Endodermal cell (in vitro differentiated cells): ENCODE measurements around the gene ABCC10. TPM values are rescaled to one million over a fixed set of nuclear protein-coding genes. Genes with fewer than 3 reads are reported as not detected.

ENCODE experiments used
- DNase-seq: peaks from one replicate; pipeline ENCODE4 v3.0.0-alpha.2; 2017
- H3K27ac ChIP-seq: 2 replicates; pipeline ENCODE4 v1.5.1; 2013; ENCODE audit warnings: mild to moderate bottlenecking, low read depth, low read length, moderate library complexity
- H3K27me3 ChIP-seq: 2 replicates; pipeline ENCODE4 v1.6.1; 2013; ENCODE audit warnings: mild to moderate bottlenecking, low read length, moderate library complexity; ENCODE audit not compliant: insufficient read depth, control insufficient read depth, poor library complexity, severe bottlenecking
- H3K36me3 ChIP-seq: 2 replicates; pipeline ENCODE4 v1.7.0; 2013; ENCODE audit warnings: mild to moderate bottlenecking, low read length, moderate library complexity; ENCODE audit not compliant: control insufficient read depth, insufficient read depth
- H3K4me1 ChIP-seq: one replicate; pipeline ENCODE4 v1.7.0; 2013; ENCODE audit warnings: low read length; ENCODE audit not compliant: control insufficient read depth, insufficient read depth
- H3K4me3 ChIP-seq: 2 replicates; pipeline ENCODE4 v1.5.1; 2013; ENCODE audit warnings: mild to moderate bottlenecking, low read length, moderate library complexity
- H3K9ac ChIP-seq: 2 replicates; pipeline ENCODE4 v1.6.1; 2013; ENCODE audit warnings: mild to moderate bottlenecking, low read length, moderate library complexity; ENCODE audit not compliant: poor library complexity, severe bottlenecking; ENCODE audit errors: extremely low read depth
- H3K9me3 ChIP-seq: 2 replicates; pipeline ENCODE4 v1.6.1; 2013; ENCODE audit warnings: mild to moderate bottlenecking, low read length, moderate library complexity; ENCODE audit not compliant: control insufficient read depth
- H3K27ac Mint-ChIP-seq: 2 replicates; pipeline ENCODE4 v1.8.0; 2020; ENCODE audit warnings: mixed read lengths
- H3K27me3 Mint-ChIP-seq: 2 replicates; pipeline ENCODE4 v1.8.0; 2021; ENCODE audit warnings: mild to moderate bottlenecking, mixed read lengths; ENCODE audit not compliant: insufficient read depth
- H3K36me3 Mint-ChIP-seq: 2 replicates; pipeline ENCODE4 v1.8.0; 2020; ENCODE audit warnings: low read depth, mixed read lengths
- H3K4me1 Mint-ChIP-seq: 2 replicates; pipeline ENCODE4 v1.8.0; 2020; ENCODE audit warnings: mixed read lengths
- H3K4me3 Mint-ChIP-seq: 2 replicates; pipeline ENCODE4 v1.8.0; 2020; ENCODE audit warnings: mild to moderate bottlenecking, moderate library complexity, mixed read lengths
- H3K9me3 Mint-ChIP-seq: 2 replicates; pipeline ENCODE4 v1.8.0; 2020; ENCODE audit warnings: mild to moderate bottlenecking, mixed read lengths
- CTCF ChIP-seq: fragments of 200-600 bp; sonication (generic); conservative IDR thresholded peaks from 2 replicates; pipeline ENCODE4 v1.5.0; 2021; ENCODE audit warnings: antibody characterized with exemption, mild to moderate bottlenecking
- WGBS, 2 experiments: methylation state at CpG; one replicate each; pipeline versions ENCODE4 v1.1.5 to v1.1.7; 2013; ENCODE audit warnings: missing lambda C conversion rate in 2 of 2, mixed read lengths in 1 of 2; ENCODE audit not compliant: insufficient coverage in 1 of 2, insufficient read length in 1 of 2; 5-methylcytosine and 5-hydroxymethylcytosine counted together
- total RNA-seq, 2 donors: library from RNA; stranded (reverse); fragmentation: NEBNext Ultra II Directional in 1 of 2; extraction: Animal tissue kit (Norgen Biotek cat#: 25700) in 1 of 2; gene quantifications; 2 replicates in 1 of 2; 3 replicates in 1 of 2; pipeline ENCODE4 v1.2.1, GENCODE V29; 2021

Gene ABCC10
- total RNA-seq, 2 donors from 2014 or later: 34.1 to 44.8 TPM

- Mint-ChIP-seq H3K27me3 (no peaks in the 10 kb centered on the region), H3K36me3 (peaks cover 28% of the 10 kb centered on the region), H3K4me1 (no peaks in the 10 kb centered on the region), H3K27ac (no peak overlapping the region), H3K4me3 (no peak overlapping the region), H3K9me3 (no peaks in the 10 kb centered on the region)
- DNase-seq: no peak
- peaks cover 26% of the 10 kb centered on the region for H3K36me3 ChIP-seq
- whole genome bisulfite sequencing, 2 experiments: 42 to 71% methylated on average over 2 to 4 of the region's 4 CpGs
- no peak for TF ChIP-seq CTCF
- H3K27ac ChIP-seq: no peak overlapping the region
- no peak overlapping the region for H3K9ac ChIP-seq
- no peak overlapping the region for H3K4me3 ChIP-seq
- H3K4me1 ChIP-seq: no peaks in the 10 kb centered on the region
- no peaks in the 10 kb centered on the region for H3K9me3 ChIP-seq
- no peaks in the 10 kb centered on the region for H3K27me3 ChIP-seq
Measured at GRCh38 chr6:43437700-43438099, 10.4 kb downstream of the ABCC10 start.

- Mint-ChIP-seq H3K27ac (no peak overlapping the region), H3K4me3 (no peak overlapping the region), H3K36me3 (peaks cover 37% of the 10 kb centered on the region), H3K4me1 (no peaks in the 10 kb centered on the region), H3K27me3 (no peaks in the 10 kb centered on the region), H3K9me3 (no peaks in the 10 kb centered on the region)
- no peak for DNase-seq
- Histone ChIP-seq H3K36me3 (peaks cover 26% of the 10 kb centered on the region), H3K4me1 (no peaks in the 10 kb centered on the region), H3K9me3 (no peaks in the 10 kb centered on the region), H3K27ac (no peak overlapping the region), H3K4me3 (no peak overlapping the region), H3K9ac (no peak overlapping the region), H3K27me3 (no peaks in the 10 kb centered on the region)
- TF ChIP-seq CTCF: no peak
- WGBS, 2 experiments: 93 to 95% methylated on average over 7 to 14 of the region's 14 CpGs
Measured at GRCh38 chr6:43442935-43443334, 15.6 kb downstream of the ABCC10 start.

- Mint-ChIP-seq H3K4me1 (no peaks in the 10 kb centered on the region), H3K9me3 (no peaks in the 10 kb centered on the region), H3K27me3 (no peaks in the 10 kb centered on the region), H3K27ac (no peak overlapping the region), H3K4me3 (no peak overlapping the region), H3K36me3 (peaks cover 35% of the 10 kb centered on the region)
- Histone ChIP-seq H3K4me1 (no peaks in the 10 kb centered on the region), H3K27ac (no peak overlapping the region), H3K27me3 (no peaks in the 10 kb centered on the region), H3K4me3 (no peak overlapping the region), H3K9ac (no peak overlapping the region), H3K36me3 (peaks cover 31% of the 10 kb centered on the region), H3K9me3 (no peaks in the 10 kb centered on the region)
- 94 to 95% methylated on average over 3 to 10 of the region's 10 CpGs for WGBS, 2 experiments
- no peak for TF ChIP-seq CTCF
- DNase-seq: no peak
Measured at GRCh38 chr6:43444036-43444435, 16.7 kb downstream of the ABCC10 start.
